Ascending aorta (tissue), 2 donors: ENCODE results near the gene NTMT1. TPM values are rescaled to one million over a fixed set of nuclear protein-coding genes. Genes with fewer than 3 reads are reported as not detected.
"Not testable (repeated sequence)": the region's sequence is repeated elsewhere in the genome, so short reads cannot be mapped to it uniquely, and the experiment has no call there.

Experiments used
- DNase-seq, 2 donors: peaks; one replicate each; pipeline ENCODE4 v3.0.0-alpha.2; 2019; ENCODE audit warnings: low spot score in 2 of 2
- H3K27ac ChIP-seq, 2 donors: fragments of 200-600 bp; sonication (generic); one replicate each; pipeline ENCODE4 v1.5.1; 2016 to 2017; ENCODE audit warnings: mild to moderate bottlenecking in 1 of 2
- H3K27me3 ChIP-seq: fragments of 200-600 bp; sonication (generic); one replicate; pipeline ENCODE4 v1.5.1; 2017
- H3K36me3 ChIP-seq, 2 donors: fragments of 200-600 bp; sonication (generic); one replicate each; pipeline ENCODE4 v1.5.1; 2016
- H3K4me1 ChIP-seq, 2 donors: fragments of 200-600 bp; sonication (generic); one replicate each; pipeline ENCODE4 v1.5.1; 2016 to 2017; ENCODE audit warnings: mild to moderate bottlenecking in 1 of 2
- H3K4me3 ChIP-seq, 2 donors: fragments of 200-600 bp; sonication (generic); one replicate each; pipeline ENCODE4 v1.5.1; 2016 to 2017; ENCODE audit warnings: mild to moderate bottlenecking in 1 of 2
- H3K9me3 ChIP-seq, 2 donors: fragments of 200-600 bp; sonication (generic); one replicate each; pipeline ENCODE4 v1.5.1; 2016
- CTCF ChIP-seq, 3 experiments: fragments of 200-600 bp in 2 of 3; fragments of 450-650 bp in 1 of 3; sonication (generic) in 2 of 3; IDR thresholded peaks; one replicate each; pipeline ENCODE4 v1.5.1; 2016 to 2019; ENCODE audit warnings: antibody characterized with exemption in 3 of 3, mild to moderate bottlenecking in 1 of 3, moderate library complexity in 1 of 3
- intact Hi-C: fragments of 100-400 bp; cut with DNase I; formaldehyde crosslinking; loops from one replicate; pipeline ENCODE4 v1.15.1; 2023
- total RNA-seq: library from RNA; depleted of rRNA; stranded (reverse); fragments of >200 nt; gene quantifications from one replicate; pipeline ENCODE4 v1.1.0, GENCODE V29; 2016

The NTMT1 gene
- total RNA-seq, 1 donor from 2014 or later: 6.9 TPM

- intact Hi-C loops: no loop called here
- Histone ChIP-seq H3K9me3 (no peaks in the 10 kb centered on the region), H3K36me3 (peaks cover 49 to 59% of the 10 kb centered on the region in 2 donors), H3K4me1 (peaks cover 0 to 7% of the 10 kb centered on the region in 2 donors), H3K4me3 (no peak overlapping the region), H3K27me3 (no peaks in the 10 kb centered on the region), H3K27ac (no peak overlapping the region)
- no peak for TF ChIP-seq CTCF (IDR thresholded peaks at IDR 0.05)
- DNase-seq: no peak
Measured at GRCh38 chr9:129633207-129633606, 7.2 kb downstream of the NTMT1 start.

- no peaks in the 10 kb centered on the region for H3K27me3 ChIP-seq
- TF ChIP-seq CTCF (IDR thresholded peaks at IDR 0.05): no peak
- DNase-seq: no peak
- no peak overlapping the region for H3K27ac ChIP-seq
- peaks cover 55 to 65% of the 10 kb centered on the region in 2 donors for H3K36me3 ChIP-seq
- H3K4me3 ChIP-seq: no peak overlapping the region
- H3K9me3 ChIP-seq: no peaks in the 10 kb centered on the region
- intact Hi-C loops: no loop called here
- H3K4me1 ChIP-seq: peaks cover 0 to 4% of the 10 kb centered on the region in 2 donors
Measured at GRCh38 chr9:129633848-129634247, 7.9 kb downstream of the NTMT1 start.

GRCh38 chr9:129635099-129636065 lies 9.4 kb downstream of the NTMT1 start:
- no peak for DNase-seq
- intact Hi-C loops: no loop called here
- Histone ChIP-seq H3K4me3 (no peak overlapping the region), H3K36me3 (peaks cover 61 to 72% of the 10 kb centered on the region in 2 donors), H3K4me1 (peaks cover 3 to 9% of the 10 kb centered on the region in 2 donors), H3K9me3 (no peaks in the 10 kb centered on the region), H3K27me3 (no peaks in the 10 kb centered on the region), H3K27ac (no peak overlapping the region)
- TF ChIP-seq CTCF (IDR thresholded peaks at IDR 0.05): no peak

- H3K9me3 ChIP-seq, intact Hi-C loops, DNase-seq, H3K4me3 ChIP-seq, H3K27me3 ChIP-seq, H3K27ac ChIP-seq: not testable (repeated sequence)
- H3K36me3 ChIP-seq: peaks cover 61 to 68% of the 10 kb centered on the region in 2 donors
- H3K4me1 ChIP-seq: peaks cover 13 to 18% of the 10 kb centered on the region in 2 donors
Measured at GRCh38 chr9:129636343-129636742, 10.4 kb downstream of the NTMT1 start.

- Histone ChIP-seq H3K36me3 (peaks cover 61 to 68% of the 10 kb centered on the region in 2 donors), H3K27me3 (no peaks in the 10 kb centered on the region), H3K9me3 (no peaks in the 10 kb centered on the region), H3K4me1 (peaks cover 13 to 20% of the 10 kb centered on the region in 2 donors), H3K27ac (no peak overlapping the region), H3K4me3 (no peak overlapping the region)
- intact Hi-C loops: no loop called here
- no peak for DNase-seq
- TF ChIP-seq CTCF (IDR thresholded peaks at IDR 0.05): no peak
Measured at GRCh38 chr9:129637102-129637501, 11.1 kb downstream of the NTMT1 start.
